Immature natural killer cell (primary cell): ENCODE measurements around the gene CAPN3. TPM values are rescaled to one million over a fixed set of nuclear protein-coding genes. Genes with fewer than 3 reads are reported as not detected.
A peak's percentile ranks its signal among the peaks of the same experiment; 100 is the strongest.

Experiments
- DNase-seq, 3 donors: peaks; one replicate each; pipeline ENCODE4 v3.0.0; 2022; ENCODE audit warnings: mixed read lengths in 1 of 3
- H3K27ac Mint-ChIP-seq, 6 donors: one replicate each; pipeline ENCODE4 v1.8.0; 2020; ENCODE audit warnings: mixed read lengths in 6 of 6, mild to moderate bottlenecking in 5 of 6, inconsistent platforms in 4 of 6, moderate library complexity in 3 of 6
- H3K27me3 Mint-ChIP-seq, 3 donors: one replicate each; pipeline ENCODE4 v1.8.0; 2020 to 2021; ENCODE audit warnings: low read depth in 3 of 3, mild to moderate bottlenecking in 3 of 3, mixed read lengths in 3 of 3, moderate library complexity in 3 of 3, inconsistent platforms in 1 of 3
- H3K36me3 Mint-ChIP-seq, 3 donors: one replicate each; pipeline ENCODE4 v1.8.0; 2020; ENCODE audit warnings: mixed read lengths in 3 of 3, inconsistent platforms in 2 of 3, mild to moderate bottlenecking in 2 of 3
- H3K4me1 Mint-ChIP-seq, 2 donors: one replicate each; pipeline ENCODE4 v1.8.0; 2020; ENCODE audit warnings: inconsistent platforms in 2 of 2, mild to moderate bottlenecking in 2 of 2, mixed read lengths in 2 of 2, moderate library complexity in 1 of 2
- H3K4me3 Mint-ChIP-seq, 5 donors: one replicate each; pipeline ENCODE4 v1.8.0; 2020; ENCODE audit warnings: mild to moderate bottlenecking in 5 of 5, mixed read lengths in 5 of 5, inconsistent platforms in 3 of 5, moderate library complexity in 3 of 5
- H3K9me3 Mint-ChIP-seq, 6 donors: one replicate each; pipeline ENCODE4 v1.8.0; 2020; ENCODE audit warnings: mild to moderate bottlenecking in 6 of 6, mixed read lengths in 6 of 6, inconsistent platforms in 4 of 6, moderate library complexity in 3 of 6
- polyA plus RNA-seq, 3 donors: library from polyadenylated mRNA; unstranded; fragments of 300-500 nt; fragmentation: Illumina TruSeq; gene quantifications; one replicate each; pipeline ENCODE4 v1.2.3, GENCODE V29; 2021

CAPN3 gene
- polyA plus RNA-seq, 3 donors from 2014 or later, result 1.9 to 2.3 TPM; not detected in 1

DNA sequence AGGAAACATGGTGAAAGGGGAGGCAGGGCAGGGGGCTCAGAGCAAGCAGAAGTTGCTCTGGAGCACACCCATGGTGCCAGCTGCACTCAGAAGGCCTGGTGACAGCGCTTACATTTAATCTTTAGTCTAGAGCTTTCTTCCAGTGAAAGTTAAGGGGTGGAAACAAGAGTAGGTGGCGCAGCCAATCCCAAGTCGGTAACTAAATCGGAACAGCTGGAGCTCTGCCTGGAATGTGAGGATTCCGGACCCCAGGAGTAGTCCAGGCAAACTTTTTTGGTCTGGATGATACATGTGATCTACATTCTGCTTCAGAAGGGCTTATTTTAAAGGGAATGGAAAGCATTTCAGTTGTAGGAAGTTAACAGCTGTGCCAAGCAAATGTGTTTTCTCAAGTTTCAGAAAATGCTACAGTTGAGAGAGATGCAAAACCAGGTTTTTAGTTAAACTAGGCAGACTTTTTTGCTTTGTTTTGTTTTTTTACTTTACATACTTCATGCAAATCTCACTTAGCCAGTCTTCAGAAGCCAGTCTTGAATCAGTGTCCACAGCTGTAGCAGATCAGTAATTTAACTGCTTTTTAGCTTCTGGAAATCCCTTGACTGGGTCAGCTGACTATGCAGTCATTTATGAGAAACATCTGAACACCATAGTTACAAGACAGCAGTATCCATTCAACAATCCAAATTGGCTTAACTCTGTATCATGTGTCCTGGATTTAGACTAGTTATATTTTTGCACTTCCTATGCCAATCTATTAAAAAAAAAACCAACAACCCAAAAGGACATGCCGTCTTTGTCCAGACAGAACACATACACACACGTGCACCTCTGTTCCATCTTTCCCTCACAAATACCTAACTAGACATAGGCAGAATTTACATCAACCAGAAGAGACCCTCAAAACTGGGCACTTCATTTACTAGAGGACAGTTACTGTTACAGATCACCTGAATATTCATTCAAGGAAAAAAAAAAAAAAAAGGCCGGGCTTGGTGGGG, 98.4 kb downstream of the CAPN3 start:
- peak overlapping the region in 2 of 6 donors; percentile 5 to 21 for H3K27ac Mint-ChIP-seq
- H3K4me1 Mint-ChIP-seq, result peaks cover 4 to 13% of the 10 kb centered on the region in 2 donors
- H3K9me3 Mint-ChIP-seq, result no peaks in the 10 kb centered on the region
- no peak for DNase-seq
- no peaks in the 10 kb centered on the region for H3K27me3 Mint-ChIP-seq
- no peak overlapping the region for H3K4me3 Mint-ChIP-seq
- peaks cover 0 to 11% (median 0%) of the 10 kb centered on the region in 3 donors for H3K36me3 Mint-ChIP-seq

DNA sequence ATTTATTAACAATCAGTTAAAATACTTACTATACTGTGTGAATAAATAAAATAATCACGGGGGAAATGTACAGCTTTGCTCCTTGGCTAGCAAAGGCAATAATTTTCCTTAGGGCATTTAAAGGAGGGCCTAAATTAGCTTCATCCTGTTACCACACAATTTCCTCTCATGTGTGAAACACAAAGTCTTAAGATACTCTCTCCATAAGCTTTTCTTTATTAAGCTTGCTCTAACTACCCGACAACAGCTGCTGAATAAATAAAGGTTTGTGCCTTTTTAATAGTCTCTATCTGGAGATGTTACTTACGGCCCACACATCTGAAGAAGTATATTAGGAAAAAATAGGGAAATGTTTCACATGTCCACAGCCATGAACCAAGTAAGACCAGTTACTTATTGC, 102.0 kb downstream of the CAPN3 start:
- Mint-ChIP-seq H3K4me3 (no peak overlapping the region), H3K9me3 (no peaks in the 10 kb centered on the region), H3K36me3 (peaks cover 0 to 13% (median 0%) of the 10 kb centered on the region in 3 donors), H3K27ac (peak overlapping the region in 1 of 6 donors; percentile 28), H3K27me3 (no peaks in the 10 kb centered on the region), H3K4me1 (peaks cover 4 to 13% of the 10 kb centered on the region in 2 donors)
- no peak for DNase-seq

Other genes with a start within 250 kb of the CAPN3 start
- not detected for gene PLA2G4F, start 202.9 kb upstream of the CAPN3 start, polyA plus RNA-seq
- 10 to 100 TPM; 17.0 to 44.9 (median 18.3) TPM for gene VPS39, start 151.2 kb upstream of the CAPN3 start, polyA plus RNA-seq
- gene GANC, start 86.3 kb upstream of the CAPN3 start, polyA plus RNA-seq, result 10 to 100 TPM in 1 of 3 donors, 1 to 10 TPM in 2; 4.0 to 13.0 (median 9.6) TPM
- gene TMEM87A, start 86.1 kb upstream of the CAPN3 start, polyA plus RNA-seq, result 10 to 100 TPM; 55.5 to 93.8 (median 63.4) TPM
- 10 to 100 TPM; 20.3 to 65.5 (median 21.7) TPM for gene ZNF106, start 131.6 kb downstream of the CAPN3 start, polyA plus RNA-seq
- 10 to 100 TPM; 79.2 to 95.4 (median 85.8) TPM for gene SNAP23, start 136.1 kb downstream of the CAPN3 start, polyA plus RNA-seq
- 10 to 100 TPM in 1 of 3 donors, 1 to 10 TPM in 2; 1.2 to 14.0 (median 8.6) TPM for gene LRRC57, start 189.3 kb downstream of the CAPN3 start, polyA plus RNA-seq
- 10 to 100 TPM; 18.5 to 37.0 (median 31.5) TPM for gene HAUS2, start 189.3 kb downstream of the CAPN3 start, polyA plus RNA-seq
- 1 to 10 TPM in 2 of 3 donors, not detected in 1; 1.1 to 2.3 TPM for gene STARD9, start 216.1 kb downstream of the CAPN3 start, polyA plus RNA-seq